NCI-H510A treated with DMSO at 0.1 percent for 48 hours (cell line): ENCODE data around the gene MYLK4.

ENCODE experiments used
- DNase-seq: peaks from one replicate; lab custom pipeline; 2025; lab: John Stamatoyannopoulos, UW

Gene MYLK4

DNA sequence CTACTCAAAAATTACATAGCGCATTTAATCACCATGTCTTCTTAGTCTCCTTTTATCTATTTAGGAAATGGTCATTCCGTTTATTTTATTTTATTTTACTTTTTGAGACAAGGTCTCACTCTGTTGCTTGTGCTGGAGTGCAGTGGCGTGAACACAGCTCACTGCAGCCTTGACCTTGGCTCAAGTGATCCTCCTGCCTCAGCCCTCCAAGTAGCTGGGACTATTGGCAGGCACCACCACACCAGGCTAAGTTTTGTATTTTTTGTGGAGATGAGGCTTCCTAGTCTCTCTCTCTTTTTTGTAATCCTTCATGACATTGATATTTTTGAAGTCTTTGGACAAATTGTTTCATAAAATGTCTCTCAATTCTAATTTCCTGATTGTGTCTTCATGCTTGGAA is 4.7 kb upstream of the MYLK4 start:
- DNase-seq = no peak

DNA sequence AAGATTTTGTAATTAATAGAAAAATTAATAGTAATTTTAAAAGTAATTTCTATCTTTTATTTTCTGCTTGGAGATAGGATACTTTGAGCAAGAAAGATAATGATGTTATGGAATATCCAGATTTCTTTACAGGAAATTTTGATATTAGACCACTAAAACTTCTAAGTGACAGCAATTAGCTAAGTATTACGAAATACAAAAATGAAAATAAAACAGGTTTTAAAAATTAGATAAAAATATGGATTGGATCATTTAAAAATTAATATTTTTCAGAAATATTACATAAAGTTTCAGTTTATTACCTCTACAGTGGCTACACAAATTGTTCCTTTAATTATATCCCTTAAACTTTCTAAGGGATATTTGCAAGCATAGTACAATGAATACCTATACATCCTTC is 4.2 kb upstream of the MYLK4 start:
- DNase-seq = no peak

DNA sequence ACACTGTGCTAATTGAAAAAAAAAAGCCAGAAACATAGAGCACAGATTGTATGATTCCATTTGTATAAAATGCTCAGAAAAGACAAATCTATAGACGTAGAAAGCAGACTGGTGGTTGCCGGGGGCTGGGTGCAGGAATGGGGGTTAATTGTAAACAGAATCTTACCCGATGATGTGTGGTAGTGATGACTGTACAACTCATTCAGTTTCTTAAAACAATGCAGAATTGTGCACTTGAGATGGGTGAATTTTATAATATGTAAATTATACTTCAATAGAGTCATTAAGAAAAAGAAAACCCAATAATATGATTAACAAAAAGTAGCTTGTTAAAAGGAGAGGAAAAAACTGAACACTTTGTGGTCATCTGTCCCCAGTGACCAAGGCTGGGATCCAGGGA is 3.7 kb upstream of the MYLK4 start:
- no peak for DNase-seq

DNA sequence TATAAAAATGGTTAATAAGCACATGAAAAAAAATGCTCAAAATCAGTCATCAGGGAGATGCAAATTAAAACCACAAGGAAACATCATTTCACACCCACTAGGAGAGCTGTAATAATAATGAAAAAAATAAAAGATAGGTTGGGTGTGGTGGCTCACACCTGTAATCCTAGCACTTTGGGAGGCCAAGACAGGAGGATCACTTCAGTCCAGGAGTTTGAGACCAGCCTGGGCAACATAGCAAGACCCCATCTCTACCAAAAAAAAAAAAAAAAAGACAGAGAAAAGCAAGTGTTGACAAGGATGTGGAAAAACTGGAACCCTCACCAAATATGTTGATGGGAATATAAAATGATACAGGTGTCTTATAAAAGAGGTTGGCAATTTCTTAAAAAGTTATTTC is 3.0 kb upstream of the MYLK4 start:
- no peak for DNase-seq

DNA sequence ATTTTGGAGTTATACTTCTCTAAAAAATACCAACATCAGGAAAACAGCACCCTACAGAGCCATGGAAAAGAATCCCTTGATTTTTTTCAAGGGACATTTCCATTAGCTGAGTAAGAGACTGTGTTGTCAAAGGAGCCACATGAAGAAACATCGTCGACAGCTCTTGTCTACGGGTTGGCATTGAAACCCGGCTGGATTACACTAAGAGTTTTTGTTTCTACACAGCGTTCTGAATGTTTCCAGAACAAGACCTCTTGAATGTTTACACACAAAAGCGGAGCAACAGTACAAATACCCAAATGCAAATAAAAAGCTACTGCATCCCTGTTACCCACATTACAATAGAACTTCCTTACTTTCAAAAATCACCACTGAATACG is 2.4 kb upstream of the MYLK4 start:
- no peak for DNase-seq

DNA sequence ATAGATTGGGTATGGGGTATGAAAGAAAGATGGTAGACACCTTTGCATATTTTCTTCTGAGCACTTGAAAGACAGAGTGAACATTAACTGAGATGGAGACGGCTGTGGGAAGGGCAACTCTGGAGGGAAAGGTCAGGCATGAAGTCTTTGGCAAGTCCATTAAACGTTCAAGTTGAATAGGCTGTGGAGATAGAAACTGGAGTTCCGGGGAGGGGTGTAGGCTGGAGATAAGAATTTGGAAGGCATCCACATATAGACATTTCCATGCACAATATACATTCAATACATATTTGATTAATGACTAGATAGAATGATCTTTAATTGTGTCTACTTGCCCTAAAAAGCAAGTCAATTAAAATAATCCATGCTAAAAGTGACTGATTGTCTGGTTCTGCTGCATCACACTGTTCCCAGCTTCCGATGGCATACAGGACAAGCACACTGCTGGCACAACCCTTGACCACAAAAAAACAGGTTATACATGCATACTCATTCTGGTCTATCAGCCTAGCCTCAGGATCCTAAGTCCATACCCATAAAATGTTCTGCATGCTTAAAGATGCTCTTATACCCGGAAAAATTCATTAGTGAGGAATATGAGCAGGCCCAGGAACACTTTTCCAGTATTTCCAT is 1.9 kb upstream of the MYLK4 start:
- no peak for DNase-seq

DNA sequence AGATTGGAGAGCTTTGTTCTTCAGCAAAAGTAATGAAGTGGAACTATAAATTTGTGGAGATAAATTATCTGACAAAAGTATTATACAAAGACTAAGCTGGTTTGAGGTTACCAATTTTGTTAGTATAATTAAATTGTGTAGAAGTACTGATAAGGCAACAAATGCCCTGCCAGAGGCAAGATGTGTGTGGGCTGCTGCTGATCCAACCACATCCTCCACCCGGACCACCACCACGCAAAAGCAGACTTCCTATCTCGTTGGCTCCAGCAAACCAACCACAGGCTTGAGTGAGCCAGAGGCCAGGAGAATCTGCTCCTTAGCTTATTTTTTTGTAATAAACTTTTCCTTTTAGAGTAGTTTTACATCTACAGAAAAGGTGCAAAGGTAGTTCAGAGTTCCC is 1.1 kb upstream of the MYLK4 start:
- no peak for DNase-seq

DNA sequence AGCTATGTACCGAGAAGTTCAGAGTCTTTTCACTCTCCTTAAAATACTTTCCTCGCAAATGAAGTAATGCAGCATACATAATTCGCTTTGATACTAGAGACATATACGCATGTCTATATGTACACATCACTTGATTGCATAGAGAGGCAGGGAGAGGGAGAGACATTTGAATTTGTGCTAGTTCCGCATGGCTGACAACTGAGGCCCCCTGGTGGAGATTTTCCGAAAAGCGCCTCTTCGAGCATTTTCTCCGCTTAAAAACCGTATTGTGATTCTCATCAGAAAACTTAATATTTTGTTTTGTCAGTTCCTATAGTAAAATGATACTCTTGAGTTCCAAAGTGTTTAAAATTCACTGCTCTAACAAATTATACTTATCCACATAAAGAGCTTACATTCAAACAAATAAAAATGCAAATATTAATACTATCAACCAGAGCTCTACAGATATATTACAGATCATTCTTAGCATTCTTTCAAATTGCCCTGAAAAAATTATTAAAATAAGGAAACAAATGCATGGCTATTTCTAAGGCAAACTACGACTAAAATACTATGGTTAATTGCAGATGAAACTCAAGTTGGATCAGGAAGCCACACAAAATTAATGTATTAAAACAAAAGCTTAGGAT is 637 bp downstream of the MYLK4 start:
- DNase-seq = peak; percentile 60

DNA sequence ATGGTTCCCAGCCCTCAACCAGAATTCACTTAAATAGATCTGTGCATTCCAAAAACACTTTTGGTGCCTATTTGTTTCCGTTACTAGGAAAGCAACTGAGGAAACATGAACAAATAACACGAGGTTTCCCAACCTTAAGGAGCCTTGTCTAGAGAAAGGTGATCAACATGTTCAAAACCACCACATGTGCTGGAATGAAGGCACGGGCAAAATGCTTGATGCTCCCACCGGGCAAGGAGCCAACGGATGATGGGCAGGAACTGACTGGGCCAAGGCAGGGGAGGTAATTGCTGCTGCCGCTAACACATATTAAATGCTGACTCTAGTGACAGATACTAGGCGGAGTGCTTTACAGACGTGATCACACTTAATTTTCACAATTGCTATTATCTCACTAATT is 2.5 kb downstream of the MYLK4 start:
- DNase-seq = no peak

DNA sequence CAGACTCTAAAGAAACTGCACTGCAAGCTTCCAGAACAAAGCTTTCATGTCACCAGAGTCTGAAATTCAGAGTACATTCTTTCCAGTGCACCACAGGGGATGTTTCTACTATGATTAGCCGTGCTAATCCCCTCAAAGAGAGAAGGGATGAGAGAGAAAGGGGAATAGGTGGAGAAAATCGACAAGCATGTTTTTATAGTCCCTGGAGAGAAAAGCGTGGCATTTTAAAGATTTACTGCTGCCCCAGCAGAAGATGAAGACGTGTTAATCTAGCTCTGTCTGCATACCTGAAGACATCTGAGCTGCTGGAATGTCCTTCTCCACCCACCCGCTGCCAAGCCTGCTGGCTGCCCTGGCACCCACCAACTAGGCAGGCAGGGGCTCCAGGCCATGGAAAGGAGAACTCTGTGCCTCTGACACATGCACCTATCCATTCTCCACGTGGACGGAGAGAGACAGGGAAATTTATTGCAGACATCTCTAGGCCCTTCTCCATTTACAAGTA is 4.1 kb downstream of the MYLK4 start:
- DNase-seq = no peak

DNA sequence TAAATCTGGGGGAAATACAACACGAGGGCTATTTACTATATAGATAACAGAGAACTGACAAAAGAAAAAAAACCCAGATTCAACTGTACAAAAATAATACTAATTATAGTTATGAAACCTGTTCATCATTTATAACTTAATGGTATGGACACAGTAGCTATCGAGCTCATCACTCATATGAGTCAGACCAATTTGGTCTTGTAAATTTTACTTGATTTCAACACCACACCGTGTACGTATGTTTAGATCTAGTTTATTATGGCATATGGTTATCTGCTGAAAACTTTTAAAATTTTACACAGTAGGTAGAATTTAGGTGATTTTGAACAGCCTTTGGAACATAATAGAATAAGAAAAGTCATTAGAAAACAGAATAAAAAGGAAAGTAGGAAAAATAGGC is 5.5 kb downstream of the MYLK4 start:
- DNase-seq = no peak

DNA sequence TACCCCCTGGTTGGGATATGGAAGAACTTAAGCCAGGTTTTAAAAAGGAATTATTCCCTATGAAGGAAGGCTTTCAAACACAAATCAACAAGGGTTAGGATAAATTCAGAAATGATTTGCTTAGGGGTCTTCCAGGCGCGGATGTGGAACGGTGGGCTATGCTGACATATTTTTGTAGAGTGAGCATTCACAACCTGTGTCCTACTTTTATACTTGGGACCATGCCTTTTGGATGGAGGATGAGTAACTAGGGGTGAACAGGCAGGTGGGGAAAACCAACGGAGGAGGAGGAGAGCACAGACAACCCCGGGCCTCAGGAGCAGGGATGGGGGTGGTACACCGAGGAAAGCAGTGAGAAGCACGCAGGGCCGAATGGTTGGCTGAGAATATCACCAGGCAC is 5.9 kb downstream of the MYLK4 start:
- DNase-seq = no peak

DNA sequence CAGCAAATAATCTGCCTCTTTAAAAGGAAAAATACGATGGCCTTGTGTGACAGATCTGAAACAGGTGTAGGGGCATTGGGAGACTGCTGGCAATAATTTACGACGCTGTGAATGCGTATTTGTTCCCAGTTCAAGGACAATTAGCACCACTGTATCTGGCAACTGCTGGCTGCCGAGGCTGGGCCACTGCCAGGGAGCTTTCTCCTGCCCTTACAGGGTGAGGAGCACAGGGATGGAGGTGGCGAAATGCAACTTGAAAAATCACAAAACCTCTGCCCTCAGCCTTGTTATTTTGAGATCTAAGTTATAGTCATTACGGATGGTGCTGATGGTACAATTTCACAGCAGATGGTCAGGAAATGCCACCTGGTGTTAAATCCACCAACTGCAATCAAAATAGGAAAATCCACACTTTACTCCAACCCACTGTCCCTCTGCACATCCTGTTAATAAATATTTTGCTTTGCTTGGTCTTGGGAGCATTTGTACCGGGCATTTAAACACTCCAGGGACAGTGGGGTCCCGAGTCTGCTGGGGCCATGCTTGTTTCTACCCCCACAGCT is 6.4 kb downstream of the MYLK4 start:
- DNase-seq = peak; percentile 41

DNA sequence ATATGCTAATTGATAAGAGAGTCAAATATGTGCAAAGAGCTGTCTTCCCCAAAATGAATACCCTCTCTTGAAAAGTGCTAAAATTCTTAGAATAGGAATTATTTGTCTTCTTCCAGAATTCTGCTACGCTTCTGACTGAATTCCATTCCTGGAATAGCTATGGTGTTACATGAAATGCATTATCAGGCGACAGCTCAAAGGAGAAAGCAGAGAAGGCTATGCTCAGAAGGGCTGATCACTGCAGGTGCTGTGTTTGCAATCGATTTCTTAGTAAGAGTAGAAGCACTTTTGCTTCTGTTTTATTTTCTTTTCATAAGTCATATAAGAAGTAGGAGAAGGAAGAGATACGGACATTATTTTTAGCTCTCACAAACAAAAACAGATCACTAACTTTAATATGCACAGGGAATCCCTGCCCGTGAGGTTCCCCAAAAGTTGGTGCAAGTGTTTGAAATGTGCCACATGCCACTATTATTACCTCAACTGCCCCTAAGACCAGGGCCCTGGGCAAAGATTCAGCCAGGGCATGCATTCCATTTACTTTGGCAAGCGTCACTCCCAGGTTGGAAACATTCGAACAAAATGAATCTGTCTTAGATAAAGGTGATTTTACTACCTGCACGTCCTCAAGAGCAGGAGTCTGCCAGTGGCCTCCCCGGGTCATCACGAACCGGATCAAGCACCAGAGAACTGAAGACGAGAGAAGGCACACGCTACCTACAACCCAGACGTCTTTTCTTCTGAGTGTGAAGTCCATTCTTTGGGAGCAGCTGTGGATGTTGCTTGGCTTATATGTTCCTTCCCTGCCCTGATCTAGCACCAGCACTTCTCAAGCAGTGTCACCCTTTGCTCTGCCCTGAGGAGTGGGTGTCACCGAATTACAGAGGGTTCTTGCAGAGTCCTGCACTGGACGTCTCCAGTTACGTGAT is 7.2 kb downstream of the MYLK4 start:
- DNase-seq = no peak

DNA sequence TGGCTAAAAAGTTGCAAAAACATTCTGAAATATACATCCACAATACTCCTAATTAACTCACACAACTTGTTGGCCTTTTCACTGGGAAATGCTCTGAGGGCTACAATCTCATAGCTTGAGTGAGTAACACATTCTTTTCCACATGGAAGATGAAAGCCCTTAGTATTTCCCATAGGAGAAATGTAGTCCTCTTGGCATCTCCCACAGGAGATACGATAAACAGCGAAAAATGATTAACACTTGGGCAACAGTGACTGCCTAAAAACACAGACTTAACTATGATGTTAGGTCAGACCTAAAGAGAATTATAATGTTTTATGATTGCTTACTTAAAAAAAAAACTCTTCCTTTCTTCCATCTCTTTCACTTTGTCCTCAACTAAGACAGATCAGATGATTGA is 9.0 kb downstream of the MYLK4 start:
- no peak for DNase-seq

DNA sequence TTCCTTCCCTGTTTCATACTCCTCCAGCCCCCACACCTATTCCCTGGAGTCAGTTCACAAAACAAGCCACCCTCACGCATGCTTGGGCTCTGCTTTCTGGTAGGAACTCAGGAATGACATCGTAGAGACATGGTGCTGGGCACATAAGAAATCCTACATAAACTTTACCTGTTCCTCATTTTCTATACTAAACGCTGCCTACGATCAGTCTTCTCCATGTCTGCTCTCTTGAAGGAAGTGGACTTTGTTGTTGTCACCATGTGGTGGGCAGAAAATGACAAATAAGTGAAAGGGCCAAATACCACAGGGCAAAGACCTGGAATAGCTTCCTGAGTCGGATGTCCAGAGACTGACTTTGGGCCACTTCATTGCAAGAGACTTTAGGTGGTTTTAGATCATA is 10.1 kb downstream of the MYLK4 start:
- DNase-seq = no peak

DNA sequence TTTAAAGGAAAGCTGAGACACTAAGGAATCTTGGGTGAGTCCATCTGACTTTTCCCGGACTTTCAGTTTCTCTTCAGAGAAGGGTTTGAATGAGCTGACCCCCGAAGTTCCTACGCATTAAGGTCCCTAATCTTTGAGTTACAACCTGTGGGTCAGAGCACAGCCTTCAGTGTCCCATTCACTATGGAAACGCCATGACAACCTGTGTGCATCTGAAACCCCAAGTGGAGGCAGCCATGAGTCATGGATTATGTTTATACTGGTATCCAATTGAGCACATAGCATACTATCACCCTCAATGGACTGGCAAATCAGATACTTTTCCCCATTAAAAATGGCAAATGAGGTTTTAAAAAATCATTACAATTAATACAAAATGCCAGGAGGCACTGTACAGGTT is 11.4 kb downstream of the MYLK4 start:
- no peak for DNase-seq

DNA sequence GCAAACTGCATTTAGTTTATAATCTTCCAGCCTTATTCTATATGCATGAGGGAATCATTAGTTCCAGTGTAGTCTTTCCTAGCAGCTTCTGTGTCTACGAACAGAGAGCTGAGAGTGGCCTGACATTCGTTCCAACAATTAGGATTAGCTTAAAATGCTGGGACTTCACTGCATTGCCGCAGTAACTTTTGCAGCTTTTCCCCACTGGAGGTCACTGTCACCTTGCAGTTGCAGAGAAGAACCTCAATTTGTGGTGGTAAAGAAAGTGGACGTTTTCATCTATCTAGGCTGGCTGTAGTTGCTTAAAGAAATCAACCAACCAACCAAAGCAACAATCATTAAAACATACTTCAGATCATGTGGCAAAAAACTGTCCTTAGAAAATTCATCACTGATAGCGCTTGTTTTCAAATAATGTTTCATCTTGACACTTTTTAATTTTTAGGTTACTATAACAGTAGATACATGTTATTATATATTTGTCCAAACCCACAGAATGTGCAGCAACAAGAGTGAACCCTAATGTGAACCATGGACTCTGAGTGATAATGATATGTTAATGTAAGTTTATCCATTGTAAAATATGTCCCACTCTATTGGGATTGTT is 12.2 kb downstream of the MYLK4 start:
- peak; percentile 2 for DNase-seq

DNA sequence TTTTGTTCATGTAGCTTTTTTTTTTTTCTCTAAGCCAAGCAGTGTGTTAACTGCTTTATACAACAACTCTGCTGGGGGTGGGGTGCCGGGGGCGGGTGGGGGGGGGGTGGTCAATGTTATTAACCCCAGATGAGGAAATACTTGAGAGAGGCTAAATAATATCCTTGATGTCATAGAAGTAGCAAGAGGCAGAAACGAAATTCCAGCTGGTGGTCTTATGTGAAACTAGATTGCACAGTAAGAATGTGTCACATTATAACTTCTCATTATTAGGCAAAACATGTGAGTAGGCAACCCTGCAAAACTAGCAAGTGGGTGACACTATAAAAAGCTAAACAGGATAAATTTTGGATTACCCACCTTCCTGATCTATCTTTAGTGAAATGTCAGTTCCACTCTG is 12.8 kb downstream of the MYLK4 start:
- no peak for DNase-seq

DNA sequence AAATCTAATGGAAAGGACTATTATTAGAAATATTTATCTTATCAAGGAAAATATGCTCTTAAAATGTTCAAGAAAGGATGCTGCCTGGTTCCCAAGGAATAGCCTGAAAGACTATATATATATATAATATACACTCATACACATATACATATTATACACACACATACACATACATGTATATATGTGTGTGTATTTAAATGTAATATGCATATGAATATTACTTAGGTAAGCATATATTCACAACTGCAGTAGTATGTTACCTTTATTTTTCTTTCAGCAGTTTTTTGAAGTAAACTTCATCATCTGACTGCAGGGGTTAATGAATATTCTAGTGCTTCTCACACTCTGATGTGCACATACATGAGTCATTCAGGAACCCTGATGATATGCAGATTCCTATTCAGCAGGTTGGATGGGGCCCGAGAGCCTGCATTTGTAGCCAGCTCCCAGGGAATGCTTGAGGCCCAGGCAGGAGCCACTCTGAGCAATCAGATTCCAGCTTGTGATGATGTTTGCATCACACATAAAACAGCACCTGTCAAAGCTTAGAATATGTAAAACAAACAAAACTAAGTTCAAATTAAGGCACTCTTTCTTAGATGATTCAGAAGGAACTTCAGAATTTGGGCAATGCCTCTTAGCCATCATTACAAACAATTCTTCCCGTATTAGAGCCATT is 16.1 kb downstream of the MYLK4 start:
- DNase-seq = no peak

DNA sequence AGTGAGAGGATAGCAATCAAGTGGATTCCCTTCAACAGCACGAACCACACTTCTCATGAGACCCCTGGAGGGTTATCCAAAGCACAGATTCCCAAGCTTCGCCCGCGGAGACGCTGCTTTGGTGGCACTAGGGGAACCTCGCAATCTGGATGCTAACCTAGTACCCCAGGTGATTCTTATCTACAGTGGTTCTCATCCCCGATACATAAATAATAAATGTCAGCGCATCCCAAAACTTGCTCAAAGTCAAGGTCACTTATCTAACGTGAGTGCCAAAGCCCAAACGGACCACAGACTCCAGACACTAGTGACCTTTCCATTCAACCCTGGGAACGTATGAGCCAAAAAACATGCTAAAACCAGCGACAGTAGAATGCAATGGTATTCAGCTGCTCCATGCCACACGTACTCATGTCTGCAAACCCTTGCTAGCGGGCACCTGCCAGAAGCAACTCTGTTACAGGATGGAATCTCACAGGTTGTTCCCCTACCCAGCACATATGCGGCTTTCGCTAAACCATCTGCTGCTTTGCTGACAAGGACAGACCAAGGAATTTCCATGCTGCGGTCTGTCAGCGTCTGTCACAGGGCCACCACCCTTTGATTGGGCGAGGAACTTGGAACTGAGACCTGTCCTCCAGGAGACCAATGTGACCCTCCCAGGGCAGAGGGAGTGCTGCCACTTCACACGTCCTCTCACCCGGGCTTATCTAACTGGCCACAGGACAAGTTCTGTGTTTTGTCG is 16.8 kb downstream of the MYLK4 start:
- DNase-seq = no peak
